ENCODE data around the gene OR2T29. TPM values are rescaled to one million over a fixed set of nuclear protein-coding genes. Genes with fewer than 3 reads are reported as not detected.
"Not testable (repeated sequence)": the region's sequence is repeated elsewhere in the genome, so short reads cannot be mapped to it uniquely, and the experiment has no call there.

The OR2T29 gene, protein sequence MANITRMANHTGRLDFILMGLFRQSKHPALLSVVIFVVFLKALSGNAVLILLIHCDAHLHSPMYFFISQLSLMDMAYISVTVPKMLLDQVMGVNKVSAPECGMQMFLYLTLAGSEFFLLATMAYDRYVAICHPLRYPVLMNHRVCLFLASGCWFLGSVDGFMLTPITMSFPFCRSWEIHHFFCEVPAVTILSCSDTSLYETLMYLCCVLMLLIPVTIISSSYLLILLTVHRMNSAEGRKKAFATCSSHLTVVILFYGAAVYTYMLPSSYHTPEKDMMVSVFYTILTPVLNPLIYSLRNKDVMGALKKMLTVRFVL
- not detected for polyA plus RNA-seq (2012; ENCODE audit: insufficient read depth, insufficient read length)

GRCh38 chr1:248562672-248563071 lies at the start of gene OR2T29:
OR2T29 (minus strand) TSS chr1:248562772; CDS start chr1:248559491, 3,281 bp downstream.
- not testable (repeated sequence) for H3K4me3 ChIP-seq (ENCODE audit: low read length); DNase-seq (ENCODE audit: low read depth, low spot score)

- no peak for DNase-seq (ENCODE audit: low read depth, low spot score)
- no peak overlapping the region for H3K4me3 ChIP-seq (ENCODE audit: low read length)
Measured at GRCh38 chr1:248611883-248612414, 49.4 kb upstream of the OR2T29 start.

DNA sequence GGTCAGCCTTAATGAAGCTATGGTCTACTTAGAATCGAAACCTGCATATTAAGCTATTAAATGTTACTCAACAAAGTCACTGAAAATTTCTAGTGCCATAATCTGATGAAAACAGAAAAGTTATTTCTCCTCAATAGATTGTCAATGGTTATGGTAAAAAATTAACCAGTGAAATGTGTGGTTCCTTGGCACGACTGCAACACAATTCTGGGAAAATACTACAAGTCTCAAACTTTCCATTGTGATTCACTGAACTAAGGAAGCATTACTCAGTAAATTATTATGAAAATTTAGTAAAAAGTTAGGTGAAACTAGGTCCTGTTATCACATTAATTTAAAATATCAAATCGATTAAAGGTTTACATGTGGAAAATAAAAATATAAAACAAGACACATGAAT lies 47.7 kb upstream of the OR2T29 start:
- DNase-seq (ENCODE audit: low read depth, low spot score) = no peak
- H3K4me3 ChIP-seq (ENCODE audit: low read length) = no peak overlapping the region

DNA sequence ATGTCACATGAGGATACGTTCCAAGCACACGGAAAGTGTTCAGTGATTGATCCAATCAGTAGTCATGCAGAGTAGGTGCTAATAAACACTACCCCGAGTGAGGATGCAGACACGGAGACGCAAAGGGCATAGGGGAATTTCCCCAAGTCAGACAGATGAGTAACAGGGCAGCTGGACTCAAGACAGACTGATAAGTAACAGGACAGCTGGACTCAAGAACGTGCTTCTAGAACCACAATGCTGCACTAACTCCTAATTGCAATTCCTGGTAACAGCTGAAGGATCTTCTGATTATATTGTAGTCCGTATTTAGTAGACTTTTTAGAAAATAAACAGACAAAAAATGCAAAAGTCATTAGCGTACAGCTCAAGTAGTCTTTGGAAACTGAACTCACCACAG lies 36.8 kb upstream of the OR2T29 start:
- H3K4me3 ChIP-seq (ENCODE audit: low read length) = no peak overlapping the region
- DNase-seq (ENCODE audit: low read depth, low spot score) = no peak

DNA sequence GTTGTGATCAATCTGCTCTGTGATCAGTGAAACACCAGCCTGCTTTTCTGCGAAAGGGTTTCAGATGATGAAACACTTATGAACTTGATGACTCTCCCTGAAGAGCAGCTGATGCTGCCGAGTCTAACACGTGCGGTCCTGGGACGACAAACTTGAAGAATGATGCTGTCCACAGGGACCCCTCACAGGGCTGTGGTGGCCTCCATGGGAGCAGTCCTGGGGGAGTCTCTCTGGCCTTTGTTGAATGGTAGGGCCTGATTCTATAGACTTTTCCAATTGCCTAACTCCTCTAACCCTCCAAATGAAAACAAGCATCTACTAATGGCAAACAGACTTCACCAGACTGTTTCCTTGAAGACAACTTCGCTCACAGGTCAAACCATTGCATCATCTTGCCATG lies 35.0 kb upstream of the OR2T29 start, which contains the start of gene OR2T10:
TSS of gene OR2T10 (minus strand) at position 112 of the 400 bp plus-strand sequence. CDS start 3,932 bp downstream, outside the sequence.
- no peak for DNase-seq (ENCODE audit: low read depth, low spot score)
- no peak within 1 kb of the TSS for H3K4me3 ChIP-seq (ENCODE audit: low read length)

GRCh38 chr1:248596615-248597014 lies 34.0 kb upstream of the OR2T29 start:
- H3K4me3 ChIP-seq (ENCODE audit: low read length) = no peak overlapping the region
- no peak for DNase-seq (ENCODE audit: low read depth, low spot score)

- DNase-seq (ENCODE audit: low read depth, low spot score) = no peak
- H3K4me3 ChIP-seq (ENCODE audit: low read length) = no peak overlapping the region
Measured at GRCh38 chr1:248593226-248593625, 30.7 kb upstream of the OR2T29 start.

DNA sequence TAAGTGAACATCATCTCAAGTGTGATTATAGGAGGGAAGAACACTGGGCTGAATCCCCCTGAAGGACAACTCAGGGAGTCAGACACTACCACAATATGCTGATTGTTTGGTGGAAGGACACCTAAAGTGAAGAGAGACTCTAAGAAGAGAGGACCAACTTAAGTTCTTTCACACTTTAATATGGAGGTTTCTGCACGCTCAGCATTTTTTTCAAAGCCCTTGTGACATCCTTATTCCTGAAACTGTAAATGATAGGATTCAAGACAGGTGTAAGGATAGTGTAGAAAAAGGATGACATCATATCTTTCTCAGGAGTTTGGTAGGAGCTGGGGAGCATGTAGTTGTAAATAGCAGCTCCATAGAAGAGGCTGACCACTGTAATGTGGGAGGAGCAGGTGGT lies 30.1 kb upstream of the OR2T29 start:
- no peak overlapping the region for H3K4me3 ChIP-seq (ENCODE audit: low read length)
- DNase-seq (ENCODE audit: low read depth, low spot score) = no peak

DNA sequence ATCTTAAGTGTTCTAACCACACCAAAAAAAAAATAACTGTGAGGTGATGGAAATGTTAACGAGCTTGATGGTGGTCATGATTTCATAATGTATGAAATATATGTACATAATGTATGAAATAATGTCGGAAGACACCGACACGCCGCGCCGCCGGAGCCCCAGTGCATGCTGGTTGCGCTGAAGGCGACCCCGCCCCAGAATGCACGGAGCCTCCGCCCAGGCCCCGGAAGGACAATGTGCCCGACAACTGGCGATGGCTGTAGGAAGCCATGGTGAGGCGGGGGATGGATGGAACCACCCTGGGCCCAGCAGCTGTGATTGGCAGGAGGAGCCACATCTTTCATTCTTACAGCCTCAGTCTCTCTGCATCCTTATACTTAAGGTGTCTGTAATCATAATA lies 27.5 kb upstream of the OR2T29 start:
- DNase-seq (ENCODE audit: low read depth, low spot score) = no peak
- H3K4me3 ChIP-seq (ENCODE audit: low read length) = no peak overlapping the region

DNA sequence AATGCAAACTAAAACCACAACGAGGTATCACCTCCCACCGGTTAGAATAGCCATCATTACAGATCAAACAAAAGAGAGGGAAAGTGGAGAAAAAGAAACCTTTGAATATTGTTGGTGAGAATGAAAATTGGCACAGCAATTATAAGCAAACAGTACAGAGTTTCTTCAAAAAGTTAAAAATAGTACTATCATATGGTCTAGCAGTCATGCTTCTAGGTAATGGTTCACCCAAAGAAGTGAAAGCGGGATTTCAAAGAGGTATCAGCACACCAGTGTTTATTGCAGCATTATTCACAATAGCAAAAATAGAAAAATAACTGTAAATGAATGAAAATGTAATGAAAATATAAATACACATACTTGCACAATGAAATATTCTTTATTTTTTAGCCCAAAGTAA lies 26.8 kb upstream of the OR2T29 start:
- no peak for DNase-seq (ENCODE audit: low read depth, low spot score)

DNA sequence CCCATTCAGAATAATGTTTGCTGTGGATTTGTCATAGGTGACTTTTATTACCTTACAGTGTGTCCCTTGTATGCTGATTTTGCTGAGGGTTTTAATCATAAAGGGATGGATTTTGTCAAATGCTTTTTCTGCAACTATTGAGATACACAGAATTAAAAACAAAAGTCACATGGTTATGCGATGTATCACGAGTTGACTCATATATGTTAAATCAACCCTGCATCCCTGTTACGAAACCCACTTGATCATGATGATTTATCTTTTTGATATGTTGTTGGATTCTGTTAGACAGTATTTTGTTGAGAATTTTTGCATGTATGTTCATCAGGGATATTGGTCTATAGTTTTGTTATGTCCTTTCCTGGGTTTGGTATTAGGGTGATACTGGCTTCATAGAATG lies 22.7 kb upstream of the OR2T29 start:
- DNase-seq (ENCODE audit: low read depth, low spot score) = no peak
- H3K4me3 ChIP-seq (ENCODE audit: low read length) = no peak overlapping the region

More for the DNA sequence above, 26.8 kb upstream of the OR2T29 start:
- H3K4me3 ChIP-seq (ENCODE audit: low read length) = no peak overlapping the region

GRCh38 chr1:248576260-248576980 lies 13.8 kb upstream of the OR2T29 start:
- DNase-seq (ENCODE audit: low read depth, low spot score) = no peak
- no peak overlapping the region for H3K4me3 ChIP-seq (ENCODE audit: low read length)

- H3K4me3 ChIP-seq (ENCODE audit: low read length); DNase-seq (ENCODE audit: low read depth, low spot score): not testable (repeated sequence)
Measured at GRCh38 chr1:248574657-248575056, 12.1 kb upstream of the OR2T29 start, which contains the start of gene OR2T34. OR2T34 (minus strand) TSS chr1:248574757; CDS start chr1:248574757, 0 bp downstream.

DNA sequence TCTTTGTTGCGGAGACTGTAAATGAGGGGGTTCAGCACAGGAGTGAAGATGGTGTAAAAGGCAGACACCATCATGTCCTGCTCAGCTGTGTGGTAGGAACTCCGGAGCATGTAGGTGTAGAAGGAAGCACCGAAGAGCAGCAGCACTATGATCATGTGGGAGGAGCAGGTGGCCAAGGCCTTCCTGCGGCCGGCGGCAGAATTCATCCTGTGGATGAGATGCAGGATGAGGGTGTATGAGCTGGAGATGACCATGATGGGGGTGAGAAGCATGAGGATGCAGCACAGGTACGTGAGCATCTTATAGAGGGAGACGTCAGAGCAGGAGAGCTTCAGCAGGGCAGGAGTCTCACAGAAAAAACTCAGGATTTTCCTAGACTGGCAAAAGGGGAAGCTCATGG lies 11.3 kb upstream of the OR2T29 start:
- not testable (repeated sequence) for H3K4me3 ChIP-seq (ENCODE audit: low read length); DNase-seq (ENCODE audit: low read depth, low spot score)

- H3K4me3 ChIP-seq (ENCODE audit: low read length); DNase-seq (ENCODE audit: low read depth, low spot score): not testable (repeated sequence)
Measured at GRCh38 chr1:248572049-248572448, 9.5 kb upstream of the OR2T29 start.

DNA sequence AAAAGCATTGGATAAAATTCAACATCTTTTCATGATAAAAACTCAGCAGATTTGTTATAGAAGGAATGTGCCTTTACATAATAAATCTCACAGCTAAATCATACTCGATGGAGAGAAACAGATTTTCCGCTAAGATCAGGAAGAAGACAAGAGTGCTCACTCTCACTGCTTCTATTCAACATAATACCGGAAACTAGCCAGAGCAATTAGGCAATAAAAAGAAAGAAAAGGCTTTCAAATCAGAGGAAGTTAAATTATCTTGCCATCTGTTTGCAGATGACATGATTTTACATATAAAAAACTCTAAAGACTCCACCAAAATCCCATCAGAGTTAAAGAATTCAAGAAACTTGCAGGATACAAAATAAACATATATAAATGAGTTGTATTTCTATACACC lies 8.2 kb upstream of the OR2T29 start:
- H3K4me3 ChIP-seq (ENCODE audit: low read length); DNase-seq (ENCODE audit: low read depth, low spot score): not testable (repeated sequence)

DNA sequence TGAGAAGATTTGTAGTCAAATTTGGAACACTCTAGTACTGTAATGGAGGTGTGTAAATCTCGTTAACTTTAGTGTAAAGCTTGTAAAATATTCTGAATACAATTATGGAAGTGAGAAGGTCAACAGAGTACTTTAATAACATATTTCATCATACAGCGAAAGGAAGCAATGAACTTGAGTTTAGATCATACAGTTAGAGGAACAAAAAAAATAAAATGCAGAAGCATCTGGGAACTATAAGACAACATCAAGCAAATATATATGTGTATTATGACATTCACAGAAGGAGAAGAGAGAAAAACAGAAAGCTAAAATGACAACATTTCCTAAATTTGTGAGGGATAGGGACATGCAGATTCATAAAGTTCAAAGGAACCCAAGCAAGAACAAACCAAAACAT lies 6.5 kb upstream of the OR2T29 start:
- not testable (repeated sequence) for DNase-seq (ENCODE audit: low read depth, low spot score); H3K4me3 ChIP-seq (ENCODE audit: low read length)

DNA sequence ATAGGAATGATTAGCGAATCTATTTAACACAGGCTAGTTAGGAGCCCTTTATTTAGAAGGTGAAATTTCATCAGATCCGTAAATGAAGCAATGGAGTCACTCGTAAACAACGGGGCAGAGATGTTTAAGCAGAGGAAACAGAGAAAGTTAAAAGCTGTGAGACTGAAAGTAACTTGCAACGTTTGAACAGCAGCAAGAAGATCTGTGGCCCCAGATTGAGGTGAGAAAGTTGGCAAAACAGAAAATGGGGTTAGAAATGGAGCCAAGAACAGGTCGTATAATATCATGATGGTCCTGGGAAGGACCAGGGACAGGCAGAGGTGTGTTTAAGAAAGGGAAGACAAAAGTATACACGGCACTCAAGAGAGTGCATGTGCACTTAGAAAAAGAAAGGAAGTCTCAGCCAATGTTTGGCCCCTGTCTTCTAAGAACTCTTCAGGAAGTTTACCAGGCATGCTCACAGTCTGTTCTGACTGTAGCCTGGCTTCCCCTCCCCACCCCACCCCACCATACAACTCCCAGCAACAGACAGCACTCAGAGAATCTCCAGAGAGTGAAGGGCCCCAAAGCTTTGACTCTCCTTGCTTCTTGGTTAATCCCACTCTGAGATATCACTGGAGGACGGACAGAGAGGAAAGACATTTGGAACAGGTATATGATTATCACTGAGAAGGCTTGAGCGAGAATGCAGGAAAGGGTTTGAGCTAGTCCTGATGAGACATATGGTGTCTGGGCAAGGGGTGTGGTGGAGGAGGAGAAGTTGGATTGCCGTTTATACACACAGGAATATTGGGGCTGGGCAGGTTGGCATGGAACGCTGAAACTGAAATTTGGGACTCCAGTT lies 3.2 kb upstream of the OR2T29 start:
- not testable (repeated sequence) for DNase-seq (ENCODE audit: low read depth, low spot score); H3K4me3 ChIP-seq (ENCODE audit: low read length)

DNA sequence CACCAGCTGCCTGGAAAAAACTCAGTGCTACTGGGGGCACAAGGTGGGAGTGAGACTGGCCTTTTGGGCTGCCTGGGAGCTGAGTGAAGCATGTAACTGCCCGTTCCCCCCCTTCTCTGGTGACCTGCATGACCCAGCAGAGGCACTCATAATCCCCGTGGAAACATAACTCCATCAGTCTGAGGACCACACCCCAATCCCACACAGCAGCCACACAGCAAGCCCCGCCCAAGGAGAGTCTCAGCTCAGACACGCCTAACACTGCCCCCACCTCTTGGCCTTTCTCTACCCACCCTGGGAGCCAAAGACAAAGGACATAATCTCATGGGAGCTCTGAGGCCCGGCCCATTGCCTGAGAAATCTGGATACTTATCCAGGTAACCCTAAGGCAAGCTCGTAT lies 11.5 kb downstream of the OR2T29 start:
- DNase-seq (ENCODE audit: low read depth, low spot score) = not testable (repeated sequence)

More for the DNA sequence above, 11.5 kb downstream of the OR2T29 start:
- H3K4me3 ChIP-seq (ENCODE audit: low read length) = not testable (repeated sequence)
